GM18519 (cell line): ENCODE measurements around the gene LCE2B.
"Not testable (repeated sequence)": the region's sequence is repeated elsewhere in the genome, so short reads cannot be mapped to it uniquely, and the experiment has no call there.

Source experiments
- ATAC-seq: cut with Tn5 transposase; IDR thresholded peaks from one replicate; pipeline ENCODE4 v1.9.1; 2021; ENCODE audit warnings: mild to moderate bottlenecking, moderate library complexity; ENCODE audit not compliant: unreplicated experiment, low FRiP score

Gene LCE2B

GRCh38 chr1:152685823-152686222 is at the start of gene LCE2B:
Gene LCE2B (plus strand): TSS chr1:152686123. CDS start chr1:152686844, 721 bp downstream.
- not testable (repeated sequence) for ATAC-seq

GRCh38 chr1:152640351-152640750 is 45.6 kb upstream of the LCE2B start:
- no peak for ATAC-seq

GRCh38 chr1:152643945-152644344 is 42.0 kb upstream of the LCE2B start:
- no peak for ATAC-seq

- ATAC-seq: no peak
Measured at GRCh38 chr1:152645146-152645545, 40.8 kb upstream of the LCE2B start.

GRCh38 chr1:152646656-152647055 is 39.3 kb upstream of the LCE2B start:
- ATAC-seq: no peak

GRCh38 chr1:152654110-152654509 is 31.8 kb upstream of the LCE2B start:
- no peak for ATAC-seq

- ATAC-seq: no peak
Measured at GRCh38 chr1:152656459-152656858, 29.5 kb upstream of the LCE2B start.

GRCh38 chr1:152657677-152658076 is 28.2 kb upstream of the LCE2B start:
- no peak for ATAC-seq

- ATAC-seq: no peak
Measured at GRCh38 chr1:152658649-152659048, 27.3 kb upstream of the LCE2B start.

GRCh38 chr1:152663098-152663497 is 22.8 kb upstream of the LCE2B start, which contains the start of gene LCE2D:
Gene LCE2D (plus strand): TSS chr1:152663380. CDS start chr1:152664106, 726 bp downstream.
- ATAC-seq: no peak

GRCh38 chr1:152666171-152666570 is 19.8 kb upstream of the LCE2B start:
- not testable (repeated sequence) for ATAC-seq

GRCh38 chr1:152667648-152668047 is 18.3 kb upstream of the LCE2B start:
- ATAC-seq: no peak

- no peak for ATAC-seq
Measured at GRCh38 chr1:152673016-152673415, 12.9 kb upstream of the LCE2B start.

- not testable (repeated sequence) for ATAC-seq
Measured at GRCh38 chr1:152674983-152675382, 10.9 kb upstream of the LCE2B start, which contains the start of gene LCE2C. Gene LCE2C (plus strand): TSS chr1:152675279. CDS start chr1:152676016, 737 bp downstream.

- ATAC-seq: no peak
Measured at GRCh38 chr1:152679459-152679858, 6.5 kb upstream of the LCE2B start.

GRCh38 chr1:152681616-152682015 is 4.3 kb upstream of the LCE2B start:
- no peak for ATAC-seq

GRCh38 chr1:152683846-152684245 is 2.1 kb upstream of the LCE2B start:
- ATAC-seq: no peak

GRCh38 chr1:152697701-152698600 is 12.0 kb downstream of the LCE2B start, which contains the start of gene LCE2A:
Gene LCE2A (plus strand): TSS chr1:152698345. CDS start chr1:152698902, 557 bp downstream.
- no peak for ATAC-seq

GRCh38 chr1:152699746-152700145 is 13.8 kb downstream of the LCE2B start:
- ATAC-seq: no peak

- no peak for ATAC-seq
Measured at GRCh38 chr1:152707860-152708259, 21.9 kb downstream of the LCE2B start, which contains the start of gene LCE4A. Gene LCE4A (plus strand): TSS chr1:152708160. CDS start chr1:152709076, 916 bp downstream.

- no peak for ATAC-seq
Measured at GRCh38 chr1:152718238-152718637, 32.3 kb downstream of the LCE2B start.

- no peak for ATAC-seq
Measured at GRCh38 chr1:152725261-152725660, 39.3 kb downstream of the LCE2B start.
